IPS DF 6.9 (cell line): ENCODE measurements around the gene WSCD2.

Experiments used
- DNase-seq: peaks from one replicate; pipeline ENCODE4 v3.0.0-alpha.2; 2013; ENCODE audit warnings: low read depth, low spot score
- H3K27ac ChIP-seq: one replicate; pipeline ENCODE4 v1.5.1; 2013; ENCODE audit warnings: low read length, control low read depth
- H3K27me3 ChIP-seq: 2 replicates; pipeline ENCODE4 v1.6.1; 2013; ENCODE audit warnings: mild to moderate bottlenecking, low read length; ENCODE audit not compliant: control insufficient read depth, insufficient read depth
- H3K36me3 ChIP-seq: 2 replicates; pipeline ENCODE4 v1.6.1; 2013; ENCODE audit warnings: low read length; ENCODE audit not compliant: control insufficient read depth, insufficient read depth
- H3K4me1 ChIP-seq: 2 replicates; pipeline ENCODE4 v1.6.1; 2013; ENCODE audit warnings: low read length; ENCODE audit not compliant: control insufficient read depth, insufficient read depth
- H3K4me3 ChIP-seq: 2 replicates; pipeline ENCODE4 v1.5.1; 2013; ENCODE audit warnings: mild to moderate bottlenecking, low read length
- H3K9me3 ChIP-seq: 2 replicates; pipeline ENCODE4 v1.6.1; 2013; ENCODE audit warnings: low read length, inconsistent platforms; ENCODE audit not compliant: control insufficient read depth, insufficient read depth
- WGBS: extraction: QIAGEN DNeasy Blood & Tissue Kit; methylation state at CpG from one replicate; pipeline ENCODE4 v1.1.7; 2013; ENCODE audit warnings: mixed read lengths, missing lambda C conversion rate; ENCODE audit not compliant: insufficient read length, insufficient coverage; 5-methylcytosine and 5-hydroxymethylcytosine counted together

The WSCD2 gene

GRCh38 chr12:108175310-108175709, 46.2 kb downstream of the WSCD2 start:
- Histone ChIP-seq H3K36me3 (no peaks in the 10 kb centered on the region), H3K4me1 (peaks cover 4% of the 10 kb centered on the region), H3K9me3 (no peaks in the 10 kb centered on the region), H3K4me3 (no peak overlapping the region), H3K27me3 (no peaks in the 10 kb centered on the region), H3K27ac (no peak overlapping the region)
- no CpG with 5 or more reads among the region's 4 CpGs for WGBS
- no peak for DNase-seq

GRCh38 chr12:108176292-108176691, 47.2 kb downstream of the WSCD2 start:
- Histone ChIP-seq H3K4me1 (peaks cover 4% of the 10 kb centered on the region), H3K27ac (no peak overlapping the region), H3K27me3 (no peaks in the 10 kb centered on the region), H3K9me3 (no peaks in the 10 kb centered on the region), H3K36me3 (no peaks in the 10 kb centered on the region), H3K4me3 (no peak overlapping the region)
- no CpG with 5 or more reads among the region's 3 CpGs for WGBS
- DNase-seq: no peak

- DNase-seq: no peak
- Histone ChIP-seq H3K4me1 (peaks cover 4% of the 10 kb centered on the region), H3K27me3 (no peaks in the 10 kb centered on the region), H3K4me3 (no peak overlapping the region), H3K27ac (no peak overlapping the region), H3K36me3 (no peaks in the 10 kb centered on the region), H3K9me3 (no peaks in the 10 kb centered on the region)
- no CpG with 5 or more reads among the region's 3 CpGs for WGBS
These were observed 48.0 kb downstream of the WSCD2 start for GRCh38 chr12:108177131-108177530.

GRCh38 chr12:108179305-108179704, 50.2 kb downstream of the WSCD2 start:
- DNase-seq: no peak
- H3K27ac ChIP-seq: no peak overlapping the region
- H3K9me3 ChIP-seq: no peaks in the 10 kb centered on the region
- no peak overlapping the region for H3K4me3 ChIP-seq
- H3K4me1 ChIP-seq: peaks cover 3% of the 10 kb centered on the region; the same call in 1 of the 2 replicates
- no peaks in the 10 kb centered on the region for H3K36me3 ChIP-seq
- H3K27me3 ChIP-seq: no peaks in the 10 kb centered on the region
- no CpG with 5 or more reads among the region's 2 CpGs for WGBS

GRCh38 chr12:108180255-108181094, 51.4 kb downstream of the WSCD2 start:
- Histone ChIP-seq H3K4me1 (no peaks in the 10 kb centered on the region), H3K4me3 (no peak overlapping the region), H3K27ac (no peak overlapping the region), H3K9me3 (no peaks in the 10 kb centered on the region), H3K27me3 (no peaks in the 10 kb centered on the region), H3K36me3 (no peaks in the 10 kb centered on the region)
- no peak for DNase-seq
- WGBS: no CpG with 5 or more reads among the region's 7 CpGs

- Histone ChIP-seq H3K9me3 (no peaks in the 10 kb centered on the region), H3K4me1 (no peaks in the 10 kb centered on the region), H3K27me3 (no peaks in the 10 kb centered on the region), H3K4me3 (no peak overlapping the region), H3K36me3 (no peaks in the 10 kb centered on the region), H3K27ac (no peak overlapping the region)
- no peak for DNase-seq
- no CpG with 5 or more reads among the region's 8 CpGs for WGBS
These were observed 52.0 kb downstream of the WSCD2 start for GRCh38 chr12:108181095-108181454.

GRCh38 chr12:108182096-108182495, 53.0 kb downstream of the WSCD2 start:
- H3K4me1 ChIP-seq: no peaks in the 10 kb centered on the region
- DNase-seq: no peak
- WGBS: no CpG with 5 or more reads among the region's 4 CpGs
- H3K36me3 ChIP-seq: no peaks in the 10 kb centered on the region
- no peak overlapping the region for H3K4me3 ChIP-seq
- no peaks in the 10 kb centered on the region for H3K27me3 ChIP-seq
- H3K27ac ChIP-seq: no peak overlapping the region
- no peaks in the 10 kb centered on the region for H3K9me3 ChIP-seq

- H3K4me1 ChIP-seq: no peaks in the 10 kb centered on the region
- WGBS: no CpG with 5 or more reads among the region's 1 CpG
- no peaks in the 10 kb centered on the region for H3K27me3 ChIP-seq
- DNase-seq: no peak
- H3K4me3 ChIP-seq: no peak overlapping the region
- no peaks in the 10 kb centered on the region for H3K9me3 ChIP-seq
- H3K36me3 ChIP-seq: no peaks in the 10 kb centered on the region
- H3K27ac ChIP-seq: no peak overlapping the region
These were observed 55.9 kb downstream of the WSCD2 start for GRCh38 chr12:108185002-108185401.

GRCh38 chr12:108187831-108188230, 58.7 kb downstream of the WSCD2 start:
- no peak for DNase-seq
- Histone ChIP-seq H3K9me3 (no peaks in the 10 kb centered on the region), H3K4me3 (no peak overlapping the region), H3K27me3 (no peaks in the 10 kb centered on the region), H3K36me3 (no peaks in the 10 kb centered on the region), H3K27ac (no peak overlapping the region), H3K4me1 (peaks cover 1% of the 10 kb centered on the region; the same call in 1 of the 2 replicates)
- WGBS: no CpG with 5 or more reads among the region's 5 CpGs

GRCh38 chr12:108190529-108190928, 61.4 kb downstream of the WSCD2 start:
- no CpG with 5 or more reads among the region's 3 CpGs for WGBS
- Histone ChIP-seq H3K4me1 (peaks cover 1% of the 10 kb centered on the region; the same call in 1 of the 2 replicates), H3K36me3 (no peaks in the 10 kb centered on the region), H3K9me3 (no peaks in the 10 kb centered on the region), H3K27ac (no peak overlapping the region), H3K27me3 (no peaks in the 10 kb centered on the region), H3K4me3 (no peak overlapping the region)
- DNase-seq: no peak

- Histone ChIP-seq H3K27me3 (no peaks in the 10 kb centered on the region), H3K27ac (no peak overlapping the region), H3K9me3 (no peaks in the 10 kb centered on the region), H3K36me3 (no peaks in the 10 kb centered on the region), H3K4me3 (no peak overlapping the region), H3K4me1 (peaks cover 1% of the 10 kb centered on the region; the same call in 1 of the 2 replicates)
- WGBS: no CpG with 5 or more reads among the region's 2 CpGs
- no peak for DNase-seq
These were observed 62.0 kb downstream of the WSCD2 start for GRCh38 chr12:108191086-108191485.
